Endothelial cell of umbilical vein (primary cell): ENCODE measurements around the gene SIGMAR1. TPM values are rescaled to one million over a fixed set of nuclear protein-coding genes. Genes with fewer than 3 reads are reported as not detected.

Experiments used
- BruUV-seq: library from RNA; stranded (reverse); fragments of 400-500 nt; replicated peaks from 2 replicates; lab custom pipeline; 2021; lab: Mats Ljungman, UMichigan
- CTCF ChIA-PET: fragments of 300-600, 350-600 bp; sonication (Branson Sonifier 250); formaldehyde crosslinking; loops from one replicate; lab custom pipeline; 2021; ENCODE audit warnings: antibody characterized with exemption, inconsistent platforms; lab: Charles Lee
- POLR2A ChIA-PET: fragments of 300-600, 350-600 bp; sonication (Branson Sonifier 250); formaldehyde crosslinking; loops from one replicate; lab custom pipeline; 2021; ENCODE audit warnings: antibody characterized with exemption, inconsistent platforms; lab: Charles Lee
- DNase-seq: peaks from one replicate; pipeline ENCODE4 v3.0.0-alpha.2; 2011; ENCODE audit warnings: low read depth, low spot score
- FAIRE-seq: peaks from 2 replicates; lab custom pipeline; 2011; peaks lifted over from hg19 to GRCh38; lab: Jason Lieb, UNC
- H2AFZ ChIP-seq: 2 replicates; pipeline ENCODE4 v1.6.0; 2012; ENCODE audit warnings: low read depth, low read length, control low read depth, inconsistent platforms
- H3K27ac ChIP-seq: 2 replicates; pipeline ENCODE4 v1.5.1; 2011; ENCODE audit warnings: low read depth, mild to moderate bottlenecking, control low read depth, low read length, moderate library complexity; ENCODE audit not compliant: insufficient read depth
- H3K27me3 ChIP-seq, 2 experiments: 2 replicates each; pipeline versions ENCODE4 v1.6.0 to v1.6.1; 2011; ENCODE audit warnings: low read length in 2 of 2, mixed read lengths in 1 of 2; ENCODE audit not compliant: control insufficient read depth in 2 of 2, insufficient read depth in 2 of 2
- H3K36me3 ChIP-seq, 2 experiments: 2 replicates in 1 of 2; 3 replicates in 1 of 2; pipeline ENCODE4 v1.5.1; 2011; ENCODE audit warnings: low read length in 2 of 2, mild to moderate bottlenecking in 1 of 2, moderate library complexity in 1 of 2; ENCODE audit not compliant: control insufficient read depth in 2 of 2, insufficient read depth in 2 of 2; ENCODE audit errors: extremely low read depth in 1 of 2
- H3K4me1 ChIP-seq: 3 replicates; pipeline ENCODE4 v1.5.1; 2011; ENCODE audit warnings: mild to moderate bottlenecking, low read length; ENCODE audit not compliant: control insufficient read depth, insufficient read depth; ENCODE audit errors: extremely low read depth
- H3K4me2 ChIP-seq: 2 replicates; pipeline ENCODE4 v1.6.1; 2011; ENCODE audit warnings: low read length, control low read depth, mixed read lengths; ENCODE audit not compliant: insufficient read depth
- H3K4me3 ChIP-seq, 3 experiments: fragments of 200-600 bp in 1 of 3; sonication (generic), shearing (Covaris generic) in 1 of 3; replicated peaks in 1 of 3; 2 replicates each; pipeline ENCODE4 v1.5.1; 2011 to 2016; ENCODE audit warnings: control low read depth in 3 of 3, low read length in 3 of 3, mild to moderate bottlenecking in 2 of 3, inconsistent platforms in 1 of 3, low read depth in 1 of 3, moderate library complexity in 1 of 3; ENCODE audit not compliant: insufficient read depth in 1 of 3
- H3K79me2 ChIP-seq: 2 replicates; pipeline ENCODE4 v1.6.0; 2012; ENCODE audit warnings: low read length, inconsistent platforms; ENCODE audit not compliant: control insufficient read depth, insufficient read depth
- H3K9ac ChIP-seq: replicated peaks from 2 replicates; pipeline ENCODE3; 2011; ENCODE audit warnings: low read length, control low read depth; ENCODE audit not compliant: insufficient read depth; ENCODE audit errors: extremely low read depth
- H3K9me1 ChIP-seq: replicated peaks from 3 replicates; pipeline ENCODE4 v1.6.0; 2011; ENCODE audit warnings: mild to moderate bottlenecking, low read length; ENCODE audit not compliant: control insufficient read depth, insufficient read depth; ENCODE audit errors: extremely low read depth
- H3K9me3 ChIP-seq: replicated peaks from 2 replicates; pipeline ENCODE4 v1.5.1; 2012; ENCODE audit warnings: low read length, inconsistent platforms; ENCODE audit not compliant: control insufficient read depth, insufficient read depth
- H4K20me1 ChIP-seq: replicated peaks from 2 replicates; pipeline ENCODE3; 2011; ENCODE audit warnings: mild to moderate bottlenecking, low read length; ENCODE audit not compliant: control insufficient read depth, insufficient read depth; ENCODE audit errors: extremely low read depth
- CTCF ChIP-seq, 2 donors: IDR thresholded peaks; 1 replicate in 1 of 2; 2 replicates in 1 of 2; pipeline ENCODE4 v1.5.1; 2011; ENCODE audit warnings: low read length in 2 of 2, mild to moderate bottlenecking in 2 of 2, moderate library complexity in 2 of 2, control low read depth in 1 of 2, inconsistent platforms in 1 of 2, low read depth in 1 of 2; ENCODE audit not compliant: insufficient read depth in 1 of 2; ENCODE audit errors: extremely low read depth in 1 of 2
- EZH2 ChIP-seq: IDR thresholded peaks from 2 replicates; pipeline ENCODE4 v1.6.1; 2012; ENCODE audit warnings: borderline replicate concordance, low read depth, mild to moderate bottlenecking, moderate library complexity, low read length, inconsistent platforms; ENCODE audit not compliant: severe bottlenecking
- FOS ChIP-seq: IDR thresholded peaks from 2 replicates; pipeline ENCODE4 v1.6.1; 2011; ENCODE audit warnings: mild to moderate bottlenecking, low read length, moderate library complexity, borderline replicate concordance; ENCODE audit not compliant: insufficient read depth
- GATA2 ChIP-seq: IDR thresholded peaks from 2 replicates; pipeline ENCODE4 v1.7.0; 2011; ENCODE audit warnings: low read depth, mild to moderate bottlenecking, moderate library complexity, mixed read lengths, low read length; ENCODE audit not compliant: insufficient read length, insufficient read depth
- JUN ChIP-seq: IDR thresholded peaks from 2 replicates; pipeline ENCODE4 v1.6.1; 2011; ENCODE audit warnings: borderline replicate concordance, low read depth; ENCODE audit not compliant: insufficient read length, insufficient read depth
- MAX ChIP-seq: IDR thresholded peaks from 2 replicates; pipeline ENCODE4 v1.6.1; 2011; ENCODE audit not compliant: insufficient read depth, insufficient read length
- MYC ChIP-seq: IDR thresholded peaks from one replicate; pipeline ENCODE4 v1.6.1; 2011; ENCODE audit warnings: mild to moderate bottlenecking, low read depth, low read length
- POLR2A ChIP-seq: IDR thresholded peaks from 2 replicates; pipeline ENCODE4 v1.6.1; 2012; ENCODE audit warnings: low read depth, mild to moderate bottlenecking, control low read depth, low read length
- POLR2AphosphoS5 ChIP-seq: IDR thresholded peaks from 2 replicates; pipeline ENCODE4 v1.6.1; 2012; ENCODE audit warnings: low read depth, mild to moderate bottlenecking, control low read depth, low read length, moderate library complexity; ENCODE audit not compliant: insufficient read depth
- dilution Hi-C: fragments of 300-500 bp; cut with MboI; formaldehyde crosslinking; loops from one replicate; pipeline ENCODE4 v1.15.0; 2019; ENCODE audit warnings: low sequenced_read_pairs; ENCODE audit not compliant: extremely low pct_ligation_motif_present
- intact Hi-C: fragments of 100-400 bp; cut with micrococcal nuclease; formaldehyde crosslinking; loops from one replicate; pipeline ENCODE4 v1.10.0; 2022
- polyA plus RNA-seq, 4 experiments: library from polyadenylated mRNA; depleted of rRNA in 3 of 4; stranded (reverse) in 3 of 4; unstranded in 1 of 4; fragments of >200 nt; gene quantifications; 2 replicates each; pipeline versions ENCODE4 v1.2.1 to v1.2.3, GENCODE V29; 2011 to 2012; ENCODE audit warnings: missing spikeins in 1 of 4
- total RNA-seq: library from RNA; stranded (reverse); gene quantifications from 2 replicates; pipeline ENCODE4 v1.2.3, GENCODE V29; 2021

SIGMAR1 gene
- total and polyA plus RNA-seq, 2 donors (not counting 3 experiments of a cell fraction or from before 2014, with no cell fraction given), result 78.4 to 81.2 TPM

- Histone ChIP-seq H3K79me2 (no peaks in the 10 kb centered on the region), H3K9me3 (no peaks in the 10 kb centered on the region), H3K9ac (no peak overlapping the region), H3K27me3 (peaks cover 2 to 3% of the 10 kb centered on the region in 2 experiments), H3K4me3 (no peak overlapping the region), H3K27ac (no peak overlapping the region), H3K4me2 (no peak overlapping the region), H2AFZ (no peak overlapping the region), H3K9me1 (no peaks in the 10 kb centered on the region), H4K20me1 (no peaks in the 10 kb centered on the region), H3K36me3 (no peaks in the 10 kb centered on the region), H3K4me1 (no peaks in the 10 kb centered on the region)
- no peak for TF ChIP-seq MAX
- no peak for TF ChIP-seq GATA2
- no peak for TF ChIP-seq POLR2A
- TF ChIP-seq CTCF (IDR thresholded peaks at IDR 0.05; ENCODE audit: extremely low read depth in 1 of 2, insufficient read depth in 1 of 2, low read depth in 1 of 2, low read length in 2 of 2), result no peak
- no peak for TF ChIP-seq EZH2
- TF ChIP-seq JUN, result no peak
- no peak for TF ChIP-seq MYC
- no peak for TF ChIP-seq FOS
- TF ChIP-seq POLR2AphosphoS5, result no peak
- BruUV-seq, result no TSS peak
- ChIA-PET POLR2A (no interaction called here), CTCF (interaction anchor here (3.5 kb wide), 1 partner anchor 18 kb away, joined by 17 read pairs; no protein-coding TSS in a partner anchor)
- no peak for FAIRE-seq
- intact Hi-C loops, result no loop called here
- dilution Hi-C loops, result no loop called here
- DNase-seq, result no peak
Measured at GRCh38 chr9:34684816-34685215, 47.2 kb upstream of the SIGMAR1 start.
